Hematopoietic multipotent progenitor cell treated with erythropoietin and hydrocortisone succinate and interleukin-3 and kit ligand, for 4 days (in vitro differentiated cells): ENCODE measurements around the gene FAM24B.
A peak's percentile ranks its signal among the peaks of the same experiment; 100 is the strongest.
"Not testable (repeated sequence)": the region's sequence is repeated elsewhere in the genome, so short reads cannot be mapped to it uniquely, and the experiment has no call there.

Experiments used
- DNase-seq: peaks from one replicate; pipeline ENCODE4 v3.0.0-alpha.2; 2015

FAM24B gene, protein sequence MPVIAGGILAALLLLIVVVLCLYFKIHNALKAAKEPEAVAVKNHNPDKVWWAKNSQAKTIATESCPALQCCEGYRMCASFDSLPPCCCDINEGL

GRCh38 chr10:122879339-122880273 lies at the start of gene FAM24B:
TSS of gene FAM24B (minus strand) at chr10:122879581. CDS start at chr10:122850515, 29,066 bp downstream.
- DNase-seq: peak; percentile 99

DNA sequence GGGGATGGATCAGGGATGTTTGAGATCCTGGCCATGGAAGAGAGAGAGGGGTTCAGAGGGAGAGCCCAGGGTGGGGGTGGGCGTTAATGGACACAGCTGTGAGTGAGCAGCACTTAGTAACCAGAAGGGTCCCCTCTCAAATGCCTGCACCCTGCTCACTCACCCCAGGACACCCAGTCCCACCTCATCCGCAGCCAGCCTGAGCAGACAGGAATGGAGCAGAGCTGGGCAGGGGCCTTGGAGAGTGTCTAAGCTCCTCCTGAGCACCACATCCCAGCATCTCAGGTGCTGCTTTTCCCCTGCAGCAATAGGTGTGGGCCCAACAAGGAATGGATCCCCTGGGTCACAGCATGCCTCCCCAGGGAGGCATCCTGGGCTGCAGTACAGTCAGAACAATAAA lies 36.3 kb upstream of the FAM24B start:
- no peak for DNase-seq

- DNase-seq: peak; percentile 81
Observed at GRCh38 chr10:122911889-122912484, 32.6 kb upstream of the FAM24B start.

- DNase-seq: no peak
Observed at GRCh38 chr10:122910310-122910709, 30.9 kb upstream of the FAM24B start, which contains the start of gene FAM24A. TSS of gene FAM24A (plus strand) at chr10:122910610. CDS start at chr10:122911635, 1,025 bp downstream.

GRCh38 chr10:122903861-122904260 lies 24.5 kb upstream of the FAM24B start:
- DNase-seq: not testable (repeated sequence)

GRCh38 chr10:122894261-122894944 lies 15.0 kb upstream of the FAM24B start:
- peak; percentile 34 for DNase-seq

DNA sequence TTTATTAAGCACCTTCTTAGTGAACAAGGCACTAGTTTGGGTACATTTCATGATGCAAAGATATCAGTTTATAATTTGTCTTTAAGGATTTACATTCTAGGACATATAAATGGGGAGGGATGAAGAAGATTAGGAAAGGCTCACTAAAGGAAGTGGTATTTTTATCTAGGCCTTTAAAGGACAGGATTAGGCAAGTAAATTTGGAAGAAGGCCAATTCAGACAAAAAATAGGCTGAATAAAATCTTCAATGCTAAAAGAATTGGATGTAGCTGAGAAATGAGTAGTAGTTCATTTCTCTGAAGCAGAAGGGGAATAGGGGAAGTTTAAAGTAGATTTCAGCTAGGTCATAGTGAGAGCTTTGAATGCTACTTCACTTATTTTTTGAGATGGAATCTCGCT lies 4.8 kb upstream of the FAM24B start:
- DNase-seq: peak; percentile 69

GRCh38 chr10:122882766-122883165 lies 3.4 kb upstream of the FAM24B start:
- peak; percentile 69 for DNase-seq

- DNase-seq: peak; percentile 50
Observed at GRCh38 chr10:122878799-122879338, 512 bp downstream of the FAM24B start.

DNA sequence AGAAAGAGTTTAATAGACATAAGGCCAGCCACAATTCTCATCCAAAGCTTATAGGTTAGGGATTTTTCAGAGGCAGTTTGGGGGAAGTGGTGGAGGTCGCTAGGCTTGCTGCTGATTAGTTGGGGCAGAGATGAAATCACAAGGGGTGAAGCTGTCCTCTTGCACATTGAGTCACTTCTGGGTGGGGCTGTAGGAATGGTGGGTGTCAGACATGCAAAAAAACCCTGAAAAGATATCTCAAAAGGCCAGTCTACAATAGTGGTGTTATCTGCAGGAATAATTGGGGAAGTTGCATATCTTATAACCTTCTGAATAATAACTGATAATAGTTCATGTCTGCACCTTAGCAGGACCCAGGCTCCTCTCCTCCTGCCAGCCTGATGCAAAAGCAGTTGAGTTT lies 2.1 kb downstream of the FAM24B start:
- DNase-seq: peak; percentile 90

DNA sequence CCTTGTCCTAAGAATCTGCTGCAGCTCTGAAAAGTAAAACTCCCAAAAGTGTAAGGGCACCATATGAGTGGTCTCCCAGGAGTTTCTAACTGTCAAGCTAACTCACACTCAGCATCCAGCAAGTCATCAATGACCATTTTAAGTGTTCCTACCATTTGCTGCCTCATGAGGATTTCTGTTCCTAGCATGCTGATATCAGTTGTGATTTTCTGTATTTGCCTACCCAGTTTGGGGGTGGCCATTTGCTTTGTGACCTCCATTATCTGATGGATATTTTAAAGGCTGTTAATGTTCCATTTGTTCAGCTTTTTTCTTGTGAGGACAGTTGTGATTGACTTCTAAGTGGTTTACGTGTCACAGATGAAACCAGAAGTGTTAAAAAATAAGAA lies 2.9 kb downstream of the FAM24B start:
- no peak for DNase-seq

DNA sequence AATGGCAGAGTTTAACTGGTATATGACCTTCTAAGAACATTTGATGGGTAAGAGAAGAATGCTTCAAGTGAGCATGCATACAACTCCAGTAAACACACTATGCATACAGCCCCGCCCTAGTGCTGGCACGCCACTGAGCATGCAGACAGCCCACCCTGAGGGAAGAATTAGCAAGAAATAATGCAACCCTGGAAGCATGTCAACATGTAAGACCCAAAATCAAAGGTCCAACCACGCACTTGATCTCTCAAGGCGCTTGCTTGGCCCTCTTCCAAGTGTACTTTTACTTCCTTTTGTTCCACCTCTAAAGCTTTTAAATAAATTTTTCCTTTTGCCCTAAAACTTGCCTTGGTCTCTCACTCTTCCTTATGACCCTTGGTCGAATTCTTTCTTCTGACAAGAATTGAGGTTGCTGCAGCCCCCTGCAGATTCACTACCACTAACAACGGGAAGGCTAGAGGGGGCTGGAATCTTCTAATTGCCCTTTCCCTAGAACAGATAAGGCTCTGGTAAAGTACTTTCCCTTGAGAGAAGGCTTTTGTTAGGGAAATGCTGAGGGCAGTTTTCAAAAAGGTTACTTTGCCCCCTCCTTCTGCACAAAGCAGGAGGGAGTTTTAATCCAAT lies 3.4 kb downstream of the FAM24B start:
- peak; percentile 33 for DNase-seq

DNA sequence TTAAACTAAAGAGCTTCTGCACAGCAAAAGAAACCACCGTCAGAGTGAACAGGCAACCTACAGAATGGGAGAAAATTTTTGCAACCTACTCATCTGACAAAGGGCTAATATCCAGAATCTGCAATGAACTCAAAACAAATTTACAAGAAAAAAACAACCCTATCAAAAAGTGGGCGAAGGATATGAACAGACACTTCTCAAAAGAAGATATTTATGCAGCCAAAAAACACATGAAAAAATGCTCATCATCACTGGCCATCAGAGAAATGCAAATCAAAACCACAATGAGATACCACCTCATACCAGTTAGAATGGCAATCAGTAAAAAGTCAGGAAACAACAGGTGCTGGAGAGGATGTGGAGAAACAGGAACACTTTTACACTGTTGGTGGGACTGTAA lies 7.4 kb downstream of the FAM24B start:
- DNase-seq: not testable (repeated sequence)

DNA sequence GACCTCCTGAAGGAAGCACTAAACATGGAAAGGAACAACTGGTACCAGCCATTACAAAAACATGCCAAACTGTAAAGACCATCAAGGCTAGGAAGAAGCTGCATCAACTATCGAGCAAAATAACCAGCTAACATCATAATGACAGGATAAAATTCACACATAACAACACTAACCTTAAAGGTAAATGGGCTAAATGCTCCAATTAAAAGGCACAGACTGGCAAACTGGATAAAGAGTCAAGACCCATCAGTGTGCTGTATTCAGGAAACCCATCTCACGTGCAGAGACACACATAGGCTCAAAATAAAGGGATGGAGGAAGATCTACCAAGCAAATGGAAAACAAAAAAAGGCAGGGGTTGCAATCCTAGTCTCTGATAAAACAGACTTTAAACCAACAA lies 10.6 kb downstream of the FAM24B start:
- DNase-seq: not testable (repeated sequence)

- not testable (repeated sequence) for DNase-seq
Observed at GRCh38 chr10:122866757-122867482, 12.5 kb downstream of the FAM24B start.

GRCh38 chr10:122864901-122865300 lies 14.5 kb downstream of the FAM24B start:
- no peak for DNase-seq

GRCh38 chr10:122864194-122864592 lies 15.2 kb downstream of the FAM24B start:
- DNase-seq: no peak

GRCh38 chr10:122863216-122864193 lies 15.9 kb downstream of the FAM24B start:
- no peak for DNase-seq

- peak; percentile 20 for DNase-seq
Observed at GRCh38 chr10:122861711-122862161, 17.6 kb downstream of the FAM24B start.

DNA sequence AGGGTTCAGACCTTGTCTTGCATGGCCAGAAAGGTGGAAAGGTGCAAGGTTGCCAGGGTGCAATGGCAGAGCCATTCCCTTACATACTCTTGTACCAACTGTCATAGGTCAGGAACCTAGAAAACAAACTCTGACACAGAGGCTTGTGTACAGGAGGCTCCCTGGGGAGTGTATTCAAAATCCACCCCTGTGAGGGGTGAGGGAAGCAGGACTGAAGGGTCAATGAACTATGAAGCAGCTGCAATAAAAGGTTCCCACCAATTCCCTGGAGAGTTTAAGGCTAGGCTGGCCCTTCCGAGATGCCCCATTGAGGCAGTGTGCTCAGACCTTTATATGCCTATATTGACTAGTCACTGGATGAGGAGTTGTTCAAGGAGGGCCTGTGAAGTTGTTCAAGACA lies 19.9 kb downstream of the FAM24B start:
- DNase-seq: no peak
